B cell (primary cell): ENCODE results near the gene MOGAT2. TPM values are rescaled to one million over a fixed set of nuclear protein-coding genes. Genes with fewer than 3 reads are reported as not detected.
A peak's percentile ranks its signal among the peaks of the same experiment; 100 is the strongest.

Experiments used
- ATAC-seq: fragments of 200-7000 bp; cut with Tn5 transposase; one replicate; pipeline ENCODE4 v1.10.0; 2021; ENCODE audit warnings: low read depth, mild to moderate bottlenecking, moderate number of reproducible peaks, moderate library complexity
- CTCF ChIA-PET: fragments of 350-600 bp; sonication (Branson Sonifier 250); formaldehyde crosslinking; loops from one replicate; lab custom pipeline; 2021; ENCODE audit warnings: antibody characterized with exemption, inconsistent platforms; lab: Charles Lee
- POLR2A ChIA-PET: fragments of 350-600 bp; sonication (Branson Sonifier 250); formaldehyde crosslinking; loops from one replicate; lab custom pipeline; 2021; ENCODE audit warnings: antibody characterized with exemption; lab: Charles Lee
- DNase-seq: peaks from one replicate; pipeline ENCODE4 v3.0.0; 2013
- H2AFZ ChIP-seq: 2 replicates; pipeline ENCODE4 v1.6.1; 2012; ENCODE audit warnings: mild to moderate bottlenecking, low read depth, low read length; ENCODE audit not compliant: insufficient read depth, poor library complexity, severe bottlenecking
- H3K27ac ChIP-seq, 2 donors: 1 replicate in 1 of 2; 2 replicates in 1 of 2; pipeline ENCODE4 v1.5.1; 2012 to 2013; ENCODE audit warnings: low read length in 2 of 2, mild to moderate bottlenecking in 2 of 2, moderate library complexity in 1 of 2
- H3K27me3 ChIP-seq, 4 experiments: fragments of 200-600 bp in 1 of 4; sonication (generic) in 1 of 4; replicated peaks in 1 of 4; 1 replicate in 2 of 4; 2 replicates in 2 of 4; pipeline versions ENCODE4 v1.6.1 to v1.7.0; 2013 to 2016; ENCODE audit warnings: low read length in 3 of 4, mild to moderate bottlenecking in 2 of 4, mixed read lengths in 1 of 4, moderate library complexity in 1 of 4; ENCODE audit not compliant: insufficient read depth in 4 of 4, control insufficient read depth in 3 of 4; ENCODE audit errors: control extremely low read depth in 1 of 4
- H3K36me3 ChIP-seq, 2 experiments: replicated peaks in 1 of 2; 1 replicate in 1 of 2; 2 replicates in 1 of 2; pipeline versions ENCODE4 v1.6.1 to v1.7.1; 2013; ENCODE audit warnings: low read length in 1 of 2; ENCODE audit not compliant: insufficient read depth in 2 of 2, control insufficient read depth in 1 of 2; ENCODE audit errors: control extremely low read depth in 1 of 2, extremely low read depth in 1 of 2
- H3K4me1 ChIP-seq, 2 donors: fragments of 200-600 bp in 1 of 2; sonication (generic) in 1 of 2; 1 replicate in 1 of 2; 2 replicates in 1 of 2; pipeline versions ENCODE4 v1.5.1 to v1.6.1; 2013 to 2017; ENCODE audit warnings: low read length in 2 of 2; ENCODE audit not compliant: control insufficient read depth in 2 of 2, insufficient read depth in 2 of 2
- H3K4me2 ChIP-seq: replicated peaks from 2 replicates; pipeline ENCODE3; 2012; ENCODE audit warnings: mild to moderate bottlenecking, low read depth, low read length; ENCODE audit not compliant: poor library complexity, severe bottlenecking
- H3K4me3 ChIP-seq, 5 experiments: fragments of 200-600 bp in 1 of 5; sonication (generic) in 1 of 5; 1 replicate in 3 of 5; 2 replicates in 2 of 5; pipeline versions ENCODE4 v1.5.1 to v1.7.0; 2011 to 2016; ENCODE audit warnings: low read length in 4 of 5, mild to moderate bottlenecking in 4 of 5, low read depth in 2 of 5, control low read depth in 1 of 5, moderate library complexity in 1 of 5; ENCODE audit not compliant: insufficient read depth in 1 of 5; ENCODE audit errors: control extremely low read depth in 1 of 5, extremely low read depth in 1 of 5
- H3K79me2 ChIP-seq: fragments of 200-600 bp; sonication (generic); one replicate; pipeline ENCODE4 v1.6.0; 2016; ENCODE audit warnings: low read length; ENCODE audit not compliant: control insufficient read depth, insufficient read depth
- H3K9ac ChIP-seq: fragments of 200-600 bp; sonication (generic); 2 replicates; pipeline ENCODE4 v1.6.1; 2017; ENCODE audit warnings: mild to moderate bottlenecking, low read length, moderate library complexity
- H3K9me3 ChIP-seq, 3 donors: one replicate each; pipeline versions ENCODE4 v1.6.1 to v1.7.1; 2013; ENCODE audit warnings: low read length in 2 of 3; ENCODE audit not compliant: control insufficient read depth in 2 of 3, insufficient read depth in 1 of 3; ENCODE audit errors: control extremely low read depth in 1 of 3
- H4K20me1 ChIP-seq: 2 replicates; pipeline ENCODE4 v1.6.0; 2012; ENCODE audit warnings: mild to moderate bottlenecking, low read length; ENCODE audit not compliant: insufficient read depth, control insufficient read depth, poor library complexity, severe bottlenecking
- H3K27ac Mint-ChIP-seq: one replicate; pipeline ENCODE4 v1.8.0; 2021; ENCODE audit warnings: mixed read lengths
- H3K27me3 Mint-ChIP-seq: one replicate; pipeline ENCODE4 v1.8.0; 2021; ENCODE audit warnings: mixed read lengths
- H3K4me1 Mint-ChIP-seq: one replicate; pipeline ENCODE4 v1.8.0; 2021; ENCODE audit warnings: mixed read lengths
- H3K4me3 Mint-ChIP-seq: one replicate; pipeline ENCODE4 v1.8.0; 2021; ENCODE audit warnings: mixed read lengths
- H3K9me3 Mint-ChIP-seq: one replicate; pipeline ENCODE4 v1.8.0; 2022; ENCODE audit warnings: mixed read lengths; ENCODE audit not compliant: insufficient read depth
- EZH2 ChIP-seq: IDR thresholded peaks from 2 replicates; pipeline ENCODE4 v1.6.1; 2012; ENCODE audit warnings: borderline replicate concordance, low read depth, mild to moderate bottlenecking, moderate library complexity, low read length; ENCODE audit not compliant: insufficient read depth, poor library complexity, severe bottlenecking
- WGBS: methylation state at CpG from one replicate; pipeline ENCODE4 v1.1.5; 2013; ENCODE audit warnings: missing lambda C conversion rate; ENCODE audit not compliant: insufficient coverage; 5-methylcytosine and 5-hydroxymethylcytosine counted together
- intact Hi-C: fragments of 100-400 bp; cut with micrococcal nuclease; formaldehyde crosslinking; loops from one replicate; pipeline ENCODE4 v1.10.0; 2022
- polyA plus RNA-seq: library from polyadenylated mRNA; depleted of rRNA; stranded (reverse); fragments of >200 nt; gene quantifications from 2 replicates; pipeline ENCODE4 v1.2.3, GENCODE V29; 2012
- total RNA-seq, 2 donors: library from RNA; stranded (reverse); fragments of 120-200 nt in 1 of 2; gene quantifications; 1 replicate in 1 of 2; 2 replicates in 1 of 2; pipeline versions ENCODE4 v1.2.3 to v1.2.4, GENCODE V29; 2013 to 2022
- TF ChIP-seq, protein P1 (sequence below): fragments of 200-600 bp; IDR thresholded peaks from one replicate; pipeline ENCODE4 v1.8.0; 2022; ENCODE audit warnings: antibody characterized with exemption, mild to moderate bottlenecking

The MOGAT2 gene
- total and polyA plus RNA-seq, 2 donors (not counting 1 experiment from before 2014, with no cell fraction given) = not detected

DNA sequence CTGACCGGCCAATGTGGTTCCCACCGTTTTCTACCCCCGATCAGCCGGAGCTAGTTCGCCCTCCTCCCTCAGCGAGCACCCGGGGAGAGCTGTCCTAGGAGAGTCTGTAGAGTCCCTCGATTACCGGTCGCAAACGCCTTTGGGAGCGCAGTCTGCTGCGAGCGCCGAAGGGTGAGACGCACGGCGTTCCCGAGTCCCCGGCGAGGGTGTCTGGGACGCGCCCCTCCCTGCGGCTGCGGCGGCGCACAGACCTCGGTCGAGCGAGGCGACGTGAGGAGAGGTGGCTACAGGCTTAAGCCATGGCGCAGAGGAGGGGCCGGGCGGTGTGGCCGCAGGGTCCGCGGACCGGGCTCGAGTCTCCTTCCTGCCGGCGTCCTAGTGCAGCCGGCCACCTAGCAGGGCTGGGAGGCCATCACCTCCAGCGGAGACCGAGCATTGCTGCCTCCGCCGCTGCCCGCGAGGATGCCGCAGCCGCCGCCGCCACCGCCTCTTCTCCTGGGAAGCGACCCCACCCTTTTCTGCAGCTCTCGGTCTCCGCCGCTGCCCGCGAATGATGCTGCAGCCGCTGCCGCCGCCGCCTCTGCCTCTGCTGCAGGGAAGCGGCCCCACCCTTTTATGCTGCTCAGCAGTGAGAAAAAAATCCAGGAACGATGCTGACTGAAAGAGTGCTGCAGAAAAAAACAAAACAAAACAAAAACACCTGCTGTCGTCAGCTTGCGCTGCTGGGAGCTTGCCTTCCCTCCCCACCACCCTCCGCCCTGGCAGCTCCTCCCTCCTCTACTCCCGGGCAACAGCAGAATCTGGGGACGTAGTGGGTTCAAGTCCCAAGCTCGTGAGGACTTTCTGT is 49.0 kb upstream of the MOGAT2 start, which contains the start of gene MAP6:
Gene MAP6, minus strand, starts transcription at position 588 of the 847 bp plus-strand sequence. CDS start 669 bp downstream, outside the sequence.
- H3K4me1 Mint-ChIP-seq = peaks cover 13% of the 10 kb centered on the region
- peaks cover 0 to 17% (median 0%) of the 10 kb centered on the region in 3 donors for H3K9me3 ChIP-seq
- peak within 1 kb of the TSS; percentile 78 for H2AFZ ChIP-seq
- H3K36me3 ChIP-seq = no peaks in the 10 kb centered on the region
- WGBS = 4% methylated on average over 72 of the region's 72 CpGs
- peaks cover 67% of the 10 kb centered on the region for H3K27me3 Mint-ChIP-seq
- ATAC-seq = peak; percentile 26
- H3K4me3 ChIP-seq = peak within 1 kb of the TSS in 4 of 5 experiments; percentile 34 to 76 (median 50)
- H3K4me2 ChIP-seq = peak within 1 kb of the TSS; percentile 94
- ChIA-PET POLR2A (no interaction called here), CTCF (interaction anchor here (0.6 kb wide), 1 partner anchor 32 kb away, joined by 3 read pairs; no protein-coding TSS in a partner anchor)
- H3K79me2 ChIP-seq = no peaks in the 10 kb centered on the region
- H3K27ac Mint-ChIP-seq = peak within 1 kb of the TSS; percentile 47
- peaks cover 0 to 59% (median 43%) of the 10 kb centered on the region in 4 experiments for H3K27me3 ChIP-seq
- intact Hi-C loops = loop anchor here (2.0 kb wide), 1 partner anchor 20 kb away; no protein-coding TSS in a partner anchor
- TF ChIP-seq, protein P1, sequence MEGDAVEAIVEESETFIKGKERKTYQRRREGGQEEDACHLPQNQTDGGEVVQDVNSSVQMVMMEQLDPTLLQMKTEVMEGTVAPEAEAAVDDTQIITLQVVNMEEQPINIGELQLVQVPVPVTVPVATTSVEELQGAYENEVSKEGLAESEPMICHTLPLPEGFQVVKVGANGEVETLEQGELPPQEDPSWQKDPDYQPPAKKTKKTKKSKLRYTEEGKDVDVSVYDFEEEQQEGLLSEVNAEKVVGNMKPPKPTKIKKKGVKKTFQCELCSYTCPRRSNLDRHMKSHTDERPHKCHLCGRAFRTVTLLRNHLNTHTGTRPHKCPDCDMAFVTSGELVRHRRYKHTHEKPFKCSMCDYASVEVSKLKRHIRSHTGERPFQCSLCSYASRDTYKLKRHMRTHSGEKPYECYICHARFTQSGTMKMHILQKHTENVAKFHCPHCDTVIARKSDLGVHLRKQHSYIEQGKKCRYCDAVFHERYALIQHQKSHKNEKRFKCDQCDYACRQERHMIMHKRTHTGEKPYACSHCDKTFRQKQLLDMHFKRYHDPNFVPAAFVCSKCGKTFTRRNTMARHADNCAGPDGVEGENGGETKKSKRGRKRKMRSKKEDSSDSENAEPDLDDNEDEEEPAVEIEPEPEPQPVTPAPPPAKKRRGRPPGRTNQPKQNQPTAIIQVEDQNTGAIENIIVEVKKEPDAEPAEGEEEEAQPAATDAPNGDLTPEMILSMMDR = no peak
- peak; percentile 77 for TF ChIP-seq EZH2
- peak within 1 kb of the TSS; percentile 94 for H3K4me3 Mint-ChIP-seq
- no peak within 1 kb of the TSS for H3K27ac ChIP-seq
- peaks cover 4% of the 10 kb centered on the region for H3K9me3 Mint-ChIP-seq
- H4K20me1 ChIP-seq = no peaks in the 10 kb centered on the region
- peak within 1 kb of the TSS; percentile 65 for H3K9ac ChIP-seq
- H3K4me1 ChIP-seq = peaks cover 16 to 22% of the 10 kb centered on the region in 2 donors
- peak; percentile 51 for DNase-seq
